Prostate gland (tissue), 2 donors: ENCODE data around the gene CTBP1.

Experiments
- POLR2AphosphoS5 ChIP-seq: sonication (generic); formaldehyde crosslinking; IDR thresholded peaks from one replicate; pipeline ENCODE4 v1.6.1; 2017; ENCODE audit warnings: antibody characterized with exemption
- TF ChIP-seq, protein P1 (sequence below), 4 experiments: fragments of 200-600 bp in 2 of 4; fragments of 450-650 bp in 2 of 4; sonication (generic) in 2 of 4; IDR thresholded peaks; 1 replicate in 3 of 4; 2 replicates in 1 of 4; pipeline ENCODE4 v1.5.1; 2016 to 2019; ENCODE audit warnings: antibody characterized with exemption in 4 of 4, mild to moderate bottlenecking in 2 of 4, moderate library complexity in 2 of 4

GRCh38 chr4:1294891-1295290 lies 46.0 kb upstream of the CTBP1 start:
- TF ChIP-seq, protein P1, sequence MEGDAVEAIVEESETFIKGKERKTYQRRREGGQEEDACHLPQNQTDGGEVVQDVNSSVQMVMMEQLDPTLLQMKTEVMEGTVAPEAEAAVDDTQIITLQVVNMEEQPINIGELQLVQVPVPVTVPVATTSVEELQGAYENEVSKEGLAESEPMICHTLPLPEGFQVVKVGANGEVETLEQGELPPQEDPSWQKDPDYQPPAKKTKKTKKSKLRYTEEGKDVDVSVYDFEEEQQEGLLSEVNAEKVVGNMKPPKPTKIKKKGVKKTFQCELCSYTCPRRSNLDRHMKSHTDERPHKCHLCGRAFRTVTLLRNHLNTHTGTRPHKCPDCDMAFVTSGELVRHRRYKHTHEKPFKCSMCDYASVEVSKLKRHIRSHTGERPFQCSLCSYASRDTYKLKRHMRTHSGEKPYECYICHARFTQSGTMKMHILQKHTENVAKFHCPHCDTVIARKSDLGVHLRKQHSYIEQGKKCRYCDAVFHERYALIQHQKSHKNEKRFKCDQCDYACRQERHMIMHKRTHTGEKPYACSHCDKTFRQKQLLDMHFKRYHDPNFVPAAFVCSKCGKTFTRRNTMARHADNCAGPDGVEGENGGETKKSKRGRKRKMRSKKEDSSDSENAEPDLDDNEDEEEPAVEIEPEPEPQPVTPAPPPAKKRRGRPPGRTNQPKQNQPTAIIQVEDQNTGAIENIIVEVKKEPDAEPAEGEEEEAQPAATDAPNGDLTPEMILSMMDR (IDR thresholded peaks at IDR 0.05), result no peak
- no peak for TF ChIP-seq POLR2AphosphoS5
